GM21576 (cell line): ENCODE results near the gene KRTAP5-3.
"Not testable (repeated sequence)": the region's sequence is repeated elsewhere in the genome, so short reads cannot be mapped to it uniquely, and the experiment has no call there.

ENCODE experiments used
- ATAC-seq: cut with Tn5 transposase; IDR thresholded peaks from one replicate; pipeline ENCODE4 v1.9.1; 2021; ENCODE audit warnings: mild to moderate bottlenecking, moderate library complexity; ENCODE audit not compliant: unreplicated experiment

The KRTAP5-3 gene

GRCh38 chr11:1622086-1622485 is 13.8 kb upstream of the KRTAP5-3 start, which contains the start of gene KRTAP5-4:
Gene KRTAP5-4 (minus strand): TSS chr11:1622138. CDS start chr11:1622093, 45 bp downstream.
- no peak for ATAC-seq

DNA sequence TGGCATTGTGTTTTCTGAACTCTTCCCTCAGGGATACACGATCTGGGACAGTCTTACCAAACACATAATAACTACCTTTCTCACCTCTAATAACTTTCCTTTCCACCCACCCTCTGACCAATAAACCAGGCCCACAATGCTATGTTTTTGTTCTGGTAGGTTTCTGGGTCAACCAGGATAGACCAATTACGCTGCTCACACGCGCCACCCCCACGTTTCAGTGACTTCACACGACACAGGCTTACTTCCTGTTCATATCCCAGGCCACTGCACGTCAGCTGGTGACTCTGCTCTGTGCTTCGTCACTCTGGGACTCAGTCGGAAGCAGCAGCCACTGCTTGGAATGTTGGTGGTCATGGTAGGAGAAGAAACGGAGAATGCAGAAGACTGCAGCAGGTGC is 11.2 kb upstream of the KRTAP5-3 start:
- no peak for ATAC-seq

- no peak for ATAC-seq
These were observed 10.0 kb upstream of the KRTAP5-3 start for GRCh38 chr11:1618231-1618630.

- not testable (repeated sequence) for ATAC-seq
These were observed 362 bp downstream of the KRTAP5-3 start for GRCh38 chr11:1607901-1608300.

DNA sequence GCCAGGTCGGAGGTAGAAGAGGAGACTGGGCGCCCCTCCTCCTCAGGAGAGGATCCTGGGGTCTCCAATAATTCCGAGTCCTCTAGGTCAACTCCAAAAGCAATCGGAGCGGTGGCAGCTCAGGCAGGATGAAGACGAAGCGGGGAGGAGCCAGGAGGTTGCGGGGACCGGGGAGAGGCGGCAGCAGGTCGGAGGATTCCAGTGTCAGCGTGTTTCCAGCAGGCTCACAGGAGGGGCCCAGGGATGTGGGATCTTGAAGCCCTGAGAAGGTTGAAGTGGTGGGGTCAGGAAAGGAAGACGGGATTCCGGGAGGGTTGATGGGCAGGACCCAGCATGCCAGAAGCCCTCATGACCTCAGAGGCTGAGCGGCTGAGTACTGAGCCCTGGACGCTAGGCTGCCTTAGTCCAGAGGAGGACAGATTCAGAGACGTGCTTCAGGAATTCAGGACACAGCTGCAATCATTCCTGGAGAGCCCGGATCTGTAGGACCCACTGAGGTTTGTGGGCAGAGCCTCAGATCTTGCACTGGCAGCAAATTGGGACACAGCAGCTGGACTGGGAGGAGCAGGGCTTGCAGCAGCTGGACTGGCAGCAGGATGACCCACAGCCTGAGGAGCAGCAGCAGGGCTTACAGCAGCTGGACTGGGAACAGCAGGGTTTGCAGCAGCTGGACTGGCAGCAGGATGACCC is 962 bp downstream of the KRTAP5-3 start:
- not testable (repeated sequence) for ATAC-seq

GRCh38 chr11:1605923-1606322 is 2.3 kb downstream of the KRTAP5-3 start:
- ATAC-seq: peak; percentile 97

DNA sequence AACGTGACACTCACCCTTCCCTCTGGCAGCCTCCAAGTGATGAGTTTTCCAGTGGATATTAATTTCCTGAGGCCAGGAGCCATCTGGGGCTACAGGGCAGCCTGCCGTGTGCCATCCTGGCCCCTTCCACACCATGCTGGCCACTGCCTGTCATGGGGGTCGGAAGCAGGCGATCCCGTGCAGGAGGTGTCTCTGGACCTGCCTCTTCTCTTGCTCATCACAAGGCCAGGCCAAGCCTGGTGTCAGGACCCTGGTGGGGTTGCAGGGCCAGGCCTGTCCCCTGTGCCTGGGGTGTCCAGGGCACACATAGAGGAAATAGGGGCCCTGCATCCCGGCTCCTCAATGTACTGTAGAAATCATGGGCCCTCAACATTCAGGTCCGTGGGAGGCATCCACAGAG is 3.6 kb downstream of the KRTAP5-3 start:
- no peak for ATAC-seq

- ATAC-seq: no peak
These were observed 4.1 kb downstream of the KRTAP5-3 start for GRCh38 chr11:1604181-1604580.

DNA sequence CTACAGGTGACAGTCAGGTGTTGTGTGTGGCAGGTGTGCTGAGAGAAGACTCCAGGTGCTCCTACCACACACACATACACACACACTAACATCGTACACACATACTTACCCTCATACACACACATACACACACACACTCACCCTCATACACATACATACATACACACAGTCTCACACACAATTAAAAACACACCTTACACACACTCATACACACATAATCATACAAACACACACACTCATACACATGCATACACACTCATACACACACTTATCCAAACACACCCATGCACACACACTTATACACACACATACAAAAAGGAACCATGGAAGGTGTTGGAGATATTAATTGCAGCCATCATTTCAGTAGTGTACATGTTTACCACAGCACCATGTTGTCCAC is 4.6 kb downstream of the KRTAP5-3 start:
- no peak for ATAC-seq

DNA sequence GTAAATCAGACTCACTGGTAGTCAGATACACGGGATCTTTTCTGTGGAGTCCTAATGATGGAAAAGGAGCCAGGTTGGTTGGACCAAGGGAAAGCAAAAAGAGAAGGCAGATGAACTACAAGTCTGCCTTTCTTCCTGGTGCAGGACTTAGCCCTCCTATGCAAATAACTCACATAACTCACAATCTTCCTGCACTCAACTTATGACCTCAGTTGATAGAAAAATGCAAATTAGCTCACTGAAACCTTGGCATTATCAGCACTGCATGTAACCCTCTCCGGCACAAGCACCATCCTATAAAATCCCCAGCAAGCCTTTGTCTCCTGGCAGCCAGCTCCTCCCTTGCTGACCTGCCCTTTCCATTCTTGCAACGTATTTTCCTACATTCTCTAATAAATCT is 6.6 kb downstream of the KRTAP5-3 start:
- ATAC-seq: not testable (repeated sequence)

GRCh38 chr11:1600626-1601025 is 7.6 kb downstream of the KRTAP5-3 start:
- ATAC-seq: no peak

DNA sequence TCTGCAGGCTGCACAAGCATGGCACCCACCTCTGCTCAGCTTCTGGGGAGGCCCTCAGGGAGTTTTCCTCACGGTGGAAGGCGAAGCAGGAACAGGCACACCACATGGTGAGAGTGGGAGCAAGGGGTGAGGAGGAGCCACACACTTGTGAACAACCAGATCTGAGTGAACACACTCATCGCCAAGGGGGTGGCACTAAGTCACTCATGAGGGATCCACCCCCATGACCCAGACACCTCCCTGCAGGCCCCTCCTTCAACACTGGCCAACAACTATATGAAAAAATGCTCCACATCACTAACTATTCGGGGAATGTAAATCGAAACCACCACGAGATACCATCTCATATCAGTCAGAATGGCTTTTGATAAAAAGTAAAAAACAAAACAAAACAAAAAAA is 9.4 kb downstream of the KRTAP5-3 start:
- ATAC-seq: no peak

DNA sequence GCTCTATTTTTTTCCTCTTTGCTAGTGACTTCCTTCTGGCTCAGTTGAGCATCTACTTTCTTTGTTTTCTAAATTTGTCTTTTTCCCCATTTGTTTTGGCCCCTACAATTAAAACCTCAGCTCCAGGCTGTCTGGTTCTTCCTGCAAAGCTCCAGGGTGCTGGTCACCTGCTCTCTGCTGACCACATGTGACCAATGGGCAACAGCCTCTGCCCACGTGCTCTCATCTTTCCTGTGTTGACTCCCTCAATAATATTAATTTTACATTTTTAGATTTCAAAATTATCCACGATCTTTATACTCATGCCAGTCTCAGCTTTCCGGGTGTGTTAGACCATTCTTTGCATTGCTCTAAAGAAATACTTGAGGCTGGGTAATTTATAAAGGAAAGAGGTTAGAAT is 9.9 kb downstream of the KRTAP5-3 start:
- ATAC-seq: not testable (repeated sequence)

- ATAC-seq: no peak
These were observed 10.3 kb downstream of the KRTAP5-3 start, which contains the start of gene KRTAP5-2 for GRCh38 chr11:1597994-1598380. Gene KRTAP5-2 (minus strand): TSS chr11:1598294. CDS start chr11:1598250, 44 bp downstream.

GRCh38 chr11:1597331-1597993 is 10.8 kb downstream of the KRTAP5-3 start:
- no peak for ATAC-seq

- ATAC-seq: not testable (repeated sequence)
These were observed 11.6 kb downstream of the KRTAP5-3 start for GRCh38 chr11:1596576-1597121.

DNA sequence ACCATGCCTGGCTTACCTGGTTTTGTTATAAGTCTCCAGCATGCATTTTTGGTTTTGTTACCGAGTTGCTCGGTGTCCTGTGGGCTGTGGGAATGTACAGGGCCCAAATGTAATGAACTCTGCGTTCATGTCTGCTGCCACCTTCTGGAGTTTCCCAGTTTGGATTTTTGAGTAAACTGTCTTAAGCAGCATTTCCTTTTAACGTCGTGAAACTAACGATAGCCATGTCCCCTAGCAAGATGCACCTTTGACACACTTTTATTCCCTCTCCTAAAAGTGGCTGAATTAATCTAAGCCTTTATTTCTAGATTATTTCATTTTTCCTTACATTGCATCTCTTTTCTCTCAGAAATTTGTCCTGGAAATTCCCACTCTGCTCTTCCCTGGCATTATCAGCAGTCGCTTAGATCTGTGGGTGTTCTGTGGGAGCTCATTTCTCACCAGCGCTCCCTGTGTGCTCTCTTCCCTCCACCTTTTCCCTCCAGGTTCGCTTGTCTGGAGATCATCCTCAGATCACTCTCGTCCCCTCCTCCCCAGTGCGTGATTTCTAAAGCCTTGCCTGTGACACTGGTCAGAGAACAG is 12.2 kb downstream of the KRTAP5-3 start:
- not testable (repeated sequence) for ATAC-seq

- ATAC-seq: no peak
These were observed 15.6 kb downstream of the KRTAP5-3 start for GRCh38 chr11:1592628-1593027.

- ATAC-seq: no peak
These were observed 18.3 kb downstream of the KRTAP5-3 start for GRCh38 chr11:1589996-1590395.

GRCh38 chr11:1589191-1589963 is 18.9 kb downstream of the KRTAP5-3 start:
- ATAC-seq: not testable (repeated sequence)

- no peak for ATAC-seq
These were observed 21.6 kb downstream of the KRTAP5-3 start for GRCh38 chr11:1586699-1587098.
